Mammary epithelial cell (primary cell): ENCODE measurements around the gene ELAC2.

ENCODE experiments used
- EZH2 ChIP-seq: IDR thresholded peaks from 2 replicates; pipeline ENCODE4 v1.6.1; 2012; ENCODE audit warnings: low read length, inconsistent platforms, borderline replicate concordance
- TF ChIP-seq, protein P1 (sequence below), 2 donors: IDR thresholded peaks in 1 of 2; conservative IDR thresholded peaks in 1 of 2; 2 replicates each; pipeline ENCODE4 v1.5.1; 2011 to 2012; ENCODE audit warnings: inconsistent platforms in 2 of 2, low read length in 2 of 2, mild to moderate bottlenecking in 2 of 2, control low read depth in 1 of 2, low read depth in 1 of 2; ENCODE audit not compliant: insufficient read depth in 1 of 2; ENCODE audit errors: extremely low read depth in 1 of 2

GRCh38 chr17:13016881-13017654 is 759 bp downstream of the ELAC2 start:
- TF ChIP-seq, protein P1, sequence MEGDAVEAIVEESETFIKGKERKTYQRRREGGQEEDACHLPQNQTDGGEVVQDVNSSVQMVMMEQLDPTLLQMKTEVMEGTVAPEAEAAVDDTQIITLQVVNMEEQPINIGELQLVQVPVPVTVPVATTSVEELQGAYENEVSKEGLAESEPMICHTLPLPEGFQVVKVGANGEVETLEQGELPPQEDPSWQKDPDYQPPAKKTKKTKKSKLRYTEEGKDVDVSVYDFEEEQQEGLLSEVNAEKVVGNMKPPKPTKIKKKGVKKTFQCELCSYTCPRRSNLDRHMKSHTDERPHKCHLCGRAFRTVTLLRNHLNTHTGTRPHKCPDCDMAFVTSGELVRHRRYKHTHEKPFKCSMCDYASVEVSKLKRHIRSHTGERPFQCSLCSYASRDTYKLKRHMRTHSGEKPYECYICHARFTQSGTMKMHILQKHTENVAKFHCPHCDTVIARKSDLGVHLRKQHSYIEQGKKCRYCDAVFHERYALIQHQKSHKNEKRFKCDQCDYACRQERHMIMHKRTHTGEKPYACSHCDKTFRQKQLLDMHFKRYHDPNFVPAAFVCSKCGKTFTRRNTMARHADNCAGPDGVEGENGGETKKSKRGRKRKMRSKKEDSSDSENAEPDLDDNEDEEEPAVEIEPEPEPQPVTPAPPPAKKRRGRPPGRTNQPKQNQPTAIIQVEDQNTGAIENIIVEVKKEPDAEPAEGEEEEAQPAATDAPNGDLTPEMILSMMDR (conservative IDR thresholded peaks at IDR 0.05 in 1 of 2, IDR thresholded peaks at IDR 0.05 in 1 of 2; ENCODE audit: extremely low read depth in 1 of 2, insufficient read depth in 1 of 2, low read depth in 1 of 2, low read length in 2 of 2), result no peak
- no peak for TF ChIP-seq EZH2
